GM21825 (cell line): ENCODE data around the gene TTYH2.
"Not testable (repeated sequence)": the region's sequence is repeated elsewhere in the genome, so short reads cannot be mapped to it uniquely, and the experiment has no call there.

Experiments
- ATAC-seq: cut with Tn5 transposase; IDR thresholded peaks from one replicate; pipeline ENCODE4 v1.9.1; 2021; ENCODE audit warnings: mild to moderate bottlenecking, moderate library complexity; ENCODE audit not compliant: unreplicated experiment

Gene TTYH2

GRCh38 chr17:74282274-74282586 lies 68.9 kb downstream of the TTYH2 start:
- not testable (repeated sequence) for ATAC-seq

DNA sequence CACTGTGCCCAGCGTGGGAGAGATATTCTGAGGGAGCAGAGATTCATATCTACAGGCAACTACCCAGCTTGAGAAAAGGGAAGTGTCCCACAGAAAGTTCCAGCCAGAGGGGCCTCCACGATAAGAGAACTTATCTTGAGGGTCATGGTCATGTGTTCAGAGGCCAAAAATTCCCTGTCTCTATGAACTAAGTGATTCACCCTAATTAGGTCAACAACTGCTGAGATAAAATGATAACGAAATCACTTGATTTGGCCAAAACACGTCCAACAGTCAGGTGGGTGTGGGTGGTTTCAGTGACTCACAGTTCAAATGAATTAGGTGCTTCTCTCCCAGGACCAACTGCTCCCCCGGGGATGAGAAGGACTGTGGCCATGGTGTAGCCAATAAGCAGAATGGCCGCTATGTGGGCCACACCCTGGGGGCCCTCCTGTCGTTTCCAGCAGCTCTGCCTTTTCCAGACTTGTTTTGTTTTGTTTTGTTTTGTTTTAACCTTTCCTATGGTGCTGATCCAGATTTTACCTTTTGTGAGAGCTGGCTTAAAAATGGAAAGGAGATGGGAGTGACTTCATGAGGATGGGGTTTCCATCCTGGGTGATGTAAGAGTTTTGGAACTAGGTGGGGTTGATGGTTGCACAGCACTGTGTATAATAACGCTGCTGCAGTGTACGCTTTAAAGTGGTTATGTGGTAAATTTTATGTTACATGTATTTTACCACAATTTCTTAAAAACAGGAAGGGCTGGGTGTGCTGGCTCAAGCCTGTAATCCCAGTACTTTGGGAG lies 69.4 kb downstream of the TTYH2 start:
- ATAC-seq, result no peak

- no peak for ATAC-seq
These were observed 70.0 kb downstream of the TTYH2 start for GRCh38 chr17:74283371-74283673.

- no peak for ATAC-seq
These were observed 73.7 kb downstream of the TTYH2 start for GRCh38 chr17:74287031-74287602.

- peak; percentile 68 for ATAC-seq
These were observed 75.4 kb downstream of the TTYH2 start for GRCh38 chr17:74288785-74289184.

- no peak for ATAC-seq
These were observed 76.3 kb downstream of the TTYH2 start for GRCh38 chr17:74289688-74290087.

DNA sequence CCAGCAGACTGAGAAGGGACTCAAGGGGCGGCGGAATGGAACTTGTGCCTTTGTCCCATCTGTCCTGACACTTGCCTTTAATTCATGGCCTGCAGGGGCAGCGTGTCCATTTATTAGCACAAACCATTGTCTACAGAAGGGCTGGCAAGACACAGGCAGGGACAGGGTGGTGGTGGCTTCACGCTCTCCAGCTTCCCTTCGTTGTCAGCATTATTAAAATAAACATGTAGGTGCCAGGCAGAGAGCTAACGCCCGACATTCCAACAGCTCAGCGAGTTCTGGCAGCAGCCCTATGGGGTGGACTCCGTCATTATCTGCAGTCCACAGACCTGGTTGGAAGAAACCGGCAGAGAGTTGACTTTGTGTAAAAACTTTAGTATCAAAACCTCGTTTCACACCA lies 77.0 kb downstream of the TTYH2 start:
- no peak for ATAC-seq

DNA sequence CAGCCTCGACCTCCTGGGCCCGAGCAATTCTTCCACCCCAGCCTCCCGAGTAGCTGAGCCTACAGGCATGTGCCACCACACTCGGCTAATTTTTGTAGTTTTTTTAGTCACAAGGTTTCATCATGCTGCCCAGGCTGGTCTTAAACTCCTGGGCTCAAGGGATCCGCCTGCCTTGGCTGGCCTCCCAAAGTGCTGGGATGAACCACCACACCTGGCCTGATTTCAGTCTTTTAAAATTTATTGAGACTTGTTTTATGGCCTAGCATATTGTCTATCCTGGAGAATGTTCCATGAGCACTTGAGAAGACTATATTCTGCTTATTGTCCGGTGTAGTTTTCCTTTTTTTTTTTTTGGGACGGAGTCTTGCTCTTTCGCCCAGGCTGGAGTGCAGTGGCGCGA lies 79.1 kb downstream of the TTYH2 start:
- no peak for ATAC-seq

- ATAC-seq, result no peak
These were observed 82.5 kb downstream of the TTYH2 start for GRCh38 chr17:74295625-74296547.

- no peak for ATAC-seq
These were observed 83.2 kb downstream of the TTYH2 start for GRCh38 chr17:74296548-74296936.

DNA sequence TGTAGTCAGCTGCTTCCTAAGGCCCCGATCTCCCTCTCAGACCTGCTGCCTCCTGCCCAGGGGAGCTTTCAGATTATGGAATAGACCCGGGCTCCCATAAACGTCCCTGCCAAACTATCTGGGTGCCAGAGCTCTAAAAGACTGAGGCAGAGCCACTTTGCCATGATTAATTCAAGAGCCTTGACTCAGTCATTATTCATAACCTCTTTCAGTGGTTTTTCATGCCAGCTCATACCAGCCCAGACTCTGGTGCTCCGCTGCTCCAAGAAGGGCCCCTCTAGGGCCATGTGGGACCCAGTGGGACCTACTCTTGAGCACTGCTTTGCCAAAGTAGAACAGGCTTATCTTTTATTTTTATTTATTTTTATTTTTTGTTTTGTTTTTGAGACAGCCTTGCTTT lies 84.6 kb downstream of the TTYH2 start:
- ATAC-seq, result no peak

DNA sequence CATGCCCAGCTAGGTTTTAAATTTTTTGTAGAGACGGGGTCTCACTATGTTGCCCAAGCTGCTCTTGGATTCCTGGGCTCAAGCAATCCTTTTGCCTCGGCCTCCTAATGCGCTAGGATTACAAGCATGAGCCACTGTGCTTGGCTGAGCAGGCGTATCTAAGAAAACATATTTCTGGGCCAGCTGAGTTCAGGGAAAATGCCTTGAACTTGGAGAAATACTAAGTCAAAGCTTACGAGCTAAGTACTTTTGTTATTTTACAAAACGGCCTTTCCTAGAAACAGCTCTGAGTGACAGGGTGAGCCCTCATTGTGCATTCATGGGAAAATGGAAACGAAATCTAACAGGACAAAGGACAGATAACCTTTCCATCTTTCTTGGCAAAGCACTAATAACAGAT lies 85.4 kb downstream of the TTYH2 start:
- ATAC-seq, result no peak

- ATAC-seq, result no peak
These were observed 86.0 kb downstream of the TTYH2 start for GRCh38 chr17:74299226-74300009.

GRCh38 chr17:74303305-74303704 lies 89.9 kb downstream of the TTYH2 start:
- ATAC-seq, result no peak

GRCh38 chr17:74304184-74304583 lies 90.8 kb downstream of the TTYH2 start:
- no peak for ATAC-seq

GRCh38 chr17:74305865-74306654 lies 92.7 kb downstream of the TTYH2 start:
- ATAC-seq, result no peak

DNA sequence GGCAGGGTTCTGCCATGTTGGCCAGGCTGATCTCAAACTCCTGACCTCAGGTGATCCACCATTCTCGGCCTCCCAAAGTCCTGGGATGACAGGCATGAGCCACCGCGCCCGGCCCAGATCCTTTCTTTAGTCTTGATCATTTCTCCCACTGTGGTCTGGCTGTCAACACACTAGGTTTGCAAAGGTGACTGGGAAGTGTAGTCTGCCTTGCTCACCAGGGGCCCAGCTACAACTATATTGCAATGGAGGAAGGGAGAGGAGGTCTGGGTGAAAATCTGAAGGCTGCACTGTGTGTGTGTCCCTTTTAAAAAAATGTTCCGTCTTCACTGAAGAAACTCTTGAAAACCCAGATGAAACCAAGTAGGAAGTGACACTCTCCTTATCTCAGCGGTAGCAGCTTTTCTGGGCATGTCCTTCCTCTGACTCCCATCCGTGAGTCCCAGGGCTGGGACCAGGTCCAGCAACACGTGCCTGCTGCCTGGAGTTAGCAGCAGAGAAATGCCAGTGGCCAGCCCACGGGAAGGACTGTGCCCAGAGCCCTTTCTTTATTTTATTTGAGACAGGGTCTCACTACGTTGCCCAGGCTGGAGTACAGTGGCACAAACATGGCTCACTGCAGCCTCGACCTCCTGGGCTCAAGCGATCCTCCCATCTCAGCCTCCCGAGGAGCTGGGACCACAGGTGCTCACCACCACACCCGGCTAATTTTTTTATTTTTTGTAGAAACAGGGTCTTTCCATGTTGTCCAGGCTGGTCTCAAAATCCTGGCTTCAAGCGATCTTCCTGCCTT lies 94.8 kb downstream of the TTYH2 start:
- no peak for ATAC-seq

DNA sequence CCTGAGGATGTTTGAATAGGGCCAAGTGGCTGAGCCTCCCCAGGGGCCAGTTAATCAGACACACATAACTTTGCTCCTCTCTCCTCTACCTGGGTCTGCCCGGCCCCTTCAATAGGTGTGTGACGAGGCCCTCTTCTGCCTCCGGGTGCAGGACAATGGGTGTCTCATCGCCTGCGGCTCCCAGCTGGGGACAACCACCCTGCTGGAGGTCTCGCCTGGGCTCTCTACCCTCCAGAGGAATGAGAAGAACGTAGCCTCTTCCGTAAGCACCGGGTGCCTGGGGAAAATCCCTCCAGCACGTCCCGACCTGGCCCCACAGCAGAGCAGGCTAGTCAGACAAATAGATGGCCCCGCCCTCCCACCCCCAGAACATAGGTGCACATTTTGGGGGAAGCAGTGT lies 96.5 kb downstream of the TTYH2 start:
- ATAC-seq, result no peak
